Cardiac muscle cell (in vitro differentiated cells and primary cell): ENCODE results near the gene CST1. TPM values are rescaled to one million over a fixed set of nuclear protein-coding genes. Genes with fewer than 3 reads are reported as not detected.
A peak's percentile ranks its signal among the peaks of the same experiment; 100 is the strongest.
"Not testable (repeated sequence)": the region's sequence is repeated elsewhere in the genome, so short reads cannot be mapped to it uniquely, and the experiment has no call there.

Experiments
- DNase-seq, 2 donors: peaks; one replicate each; pipeline versions ENCODE4 v3.0.0 to v3.0.0-alpha.2; 2010 to 2017; ENCODE audit warnings: low read depth in 1 of 2, low spot score in 1 of 2
- H3K27ac ChIP-seq: fragments of 200-600 bp; sonication (generic); 2 replicates; pipeline ENCODE4 v1.5.1; 2016
- H3K27me3 ChIP-seq: fragments of 200-600 bp; sonication (generic); 2 replicates; pipeline ENCODE4 v1.6.0; 2016; ENCODE audit warnings: control low read depth
- H3K36me3 ChIP-seq: fragments of 200-600 bp; sonication (generic); 2 replicates; pipeline ENCODE4 v1.5.1; 2016; ENCODE audit warnings: control low read depth
- H3K4me1 ChIP-seq: fragments of 200-600 bp; sonication (generic); 2 replicates; pipeline ENCODE4 v1.8.1; 2017; ENCODE audit warnings: low read depth, mild to moderate bottlenecking, mixed run types
- H3K4me3 ChIP-seq: fragments of 200-600 bp; sonication (generic); 2 replicates; pipeline ENCODE4 v1.5.1; 2016; ENCODE audit warnings: mild to moderate bottlenecking
- H3K9me3 ChIP-seq: fragments of 200-600 bp; sonication (generic); 2 replicates; pipeline ENCODE4 v1.5.1; 2017; ENCODE audit warnings: low read depth, mild to moderate bottlenecking, control low read depth
- polyA plus RNA-seq: library from polyadenylated mRNA; unstranded; fragments of >200 nt; fragmentation: Nextera tagmentation; extraction: Ambion mirVana; gene quantifications from 2 replicates; pipeline ENCODE4 v1.2.1, GENCODE V29; 2016
- total RNA-seq: library from RNA; depleted of rRNA; stranded (reverse); fragments of >200 nt; gene quantifications from 2 replicates; pipeline ENCODE4 v1.2.3, GENCODE V29; 2016
- TF ChIP-seq, protein P1 (sequence below): IDR thresholded peaks from 2 replicates; pipeline ENCODE4 v1.5.1; 2012; ENCODE audit warnings: low read depth, mild to moderate bottlenecking, low read length

CST1 gene
- total and polyA plus RNA-seq, 2 experiments from 2014 or later, result 1.2 TPM; not detected in 1

- not testable (repeated sequence) for H3K9me3 ChIP-seq, H3K27ac ChIP-seq, H3K27me3 ChIP-seq, H3K36me3 ChIP-seq, H3K4me1 ChIP-seq, H3K4me3 ChIP-seq
- peak; percentile 4 to 6 for DNase-seq
- TF ChIP-seq, protein P1, sequence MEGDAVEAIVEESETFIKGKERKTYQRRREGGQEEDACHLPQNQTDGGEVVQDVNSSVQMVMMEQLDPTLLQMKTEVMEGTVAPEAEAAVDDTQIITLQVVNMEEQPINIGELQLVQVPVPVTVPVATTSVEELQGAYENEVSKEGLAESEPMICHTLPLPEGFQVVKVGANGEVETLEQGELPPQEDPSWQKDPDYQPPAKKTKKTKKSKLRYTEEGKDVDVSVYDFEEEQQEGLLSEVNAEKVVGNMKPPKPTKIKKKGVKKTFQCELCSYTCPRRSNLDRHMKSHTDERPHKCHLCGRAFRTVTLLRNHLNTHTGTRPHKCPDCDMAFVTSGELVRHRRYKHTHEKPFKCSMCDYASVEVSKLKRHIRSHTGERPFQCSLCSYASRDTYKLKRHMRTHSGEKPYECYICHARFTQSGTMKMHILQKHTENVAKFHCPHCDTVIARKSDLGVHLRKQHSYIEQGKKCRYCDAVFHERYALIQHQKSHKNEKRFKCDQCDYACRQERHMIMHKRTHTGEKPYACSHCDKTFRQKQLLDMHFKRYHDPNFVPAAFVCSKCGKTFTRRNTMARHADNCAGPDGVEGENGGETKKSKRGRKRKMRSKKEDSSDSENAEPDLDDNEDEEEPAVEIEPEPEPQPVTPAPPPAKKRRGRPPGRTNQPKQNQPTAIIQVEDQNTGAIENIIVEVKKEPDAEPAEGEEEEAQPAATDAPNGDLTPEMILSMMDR, result peak; percentile 50
These were observed 27.0 kb downstream of the CST1 start for GRCh38 chr20:23723659-23724307.

DNA sequence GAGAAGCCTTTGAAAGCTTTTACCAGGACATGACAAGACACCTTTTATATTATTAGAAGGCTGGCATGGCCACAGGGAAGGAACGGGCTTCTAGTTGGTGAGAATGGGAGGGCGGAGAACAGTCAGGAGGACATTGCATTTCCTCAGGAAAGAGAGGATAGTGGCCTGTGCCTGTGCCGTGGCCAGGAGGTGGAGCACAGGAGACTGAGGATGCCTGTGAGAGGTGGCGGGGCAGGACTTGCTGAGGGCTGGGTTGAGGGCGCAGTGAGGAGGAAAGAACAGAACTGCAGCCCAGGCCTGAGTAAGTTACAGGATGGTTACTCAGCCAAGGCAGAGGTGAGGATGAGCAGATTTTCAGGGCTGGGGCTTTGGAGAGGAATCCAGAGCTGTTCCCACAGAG, 27.9 kb downstream of the CST1 start:
- H3K4me1 ChIP-seq, H3K36me3 ChIP-seq, H3K4me3 ChIP-seq, H3K27ac ChIP-seq, H3K9me3 ChIP-seq, H3K27me3 ChIP-seq, DNase-seq: not testable (repeated sequence)

DNA sequence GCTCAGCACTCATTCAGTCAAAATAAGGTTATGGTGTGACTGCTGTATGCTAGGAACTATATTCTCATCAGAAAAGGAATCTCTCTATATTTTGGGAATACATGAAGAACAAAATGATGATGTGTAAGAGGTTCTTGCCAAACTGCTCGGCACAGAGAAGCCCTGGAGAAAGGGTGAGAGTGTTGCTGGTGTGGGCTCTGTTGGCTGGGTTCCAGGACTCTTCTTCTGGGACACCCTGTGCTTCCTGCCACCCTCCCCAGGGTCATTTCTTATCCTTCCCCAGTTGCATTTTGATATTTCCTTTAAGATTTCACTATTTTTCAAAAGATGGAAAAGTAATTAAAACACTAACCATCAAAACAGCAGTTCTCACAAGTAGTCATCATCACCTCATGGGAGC, 28.8 kb downstream of the CST1 start:
- Histone ChIP-seq H3K4me3 (no peak overlapping the region), H3K4me1 (no peaks in the 10 kb centered on the region), H3K27ac (no peak overlapping the region), H3K27me3 (no peaks in the 10 kb centered on the region), H3K36me3 (no peaks in the 10 kb centered on the region), H3K9me3 (no peaks in the 10 kb centered on the region)
- no peak for DNase-seq
- TF ChIP-seq, protein P1, result no peak

DNA sequence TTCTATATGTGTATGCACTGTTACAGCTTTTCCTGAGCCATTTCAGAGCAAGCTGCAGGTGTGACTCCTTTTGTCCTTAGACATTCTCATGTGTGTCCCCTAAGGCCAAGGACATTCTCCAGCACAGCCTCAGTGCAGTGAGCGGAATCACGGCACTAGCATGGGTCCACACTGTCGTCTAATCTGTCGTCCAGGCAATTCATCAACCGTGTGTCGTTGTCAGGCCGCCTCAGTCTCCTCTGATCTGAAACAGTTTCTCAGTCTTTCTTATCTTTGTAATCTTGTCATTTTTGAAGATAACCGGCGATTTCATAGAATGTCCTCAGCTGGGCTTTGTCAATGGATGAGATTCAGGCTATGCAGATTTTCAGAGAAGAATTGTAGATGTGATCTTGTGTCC, 31.4 kb downstream of the CST1 start:
- H3K4me1 ChIP-seq, H3K9me3 ChIP-seq, H3K27ac ChIP-seq, H3K27me3 ChIP-seq, H3K4me3 ChIP-seq, H3K36me3 ChIP-seq, DNase-seq: not testable (repeated sequence)

- not testable (repeated sequence) for H3K9me3 ChIP-seq, H3K27ac ChIP-seq, DNase-seq, H3K4me1 ChIP-seq, H3K27me3 ChIP-seq, H3K36me3 ChIP-seq, H3K4me3 ChIP-seq
These were observed 39.0 kb downstream of the CST1 start for GRCh38 chr20:23711778-23712177.

DNA sequence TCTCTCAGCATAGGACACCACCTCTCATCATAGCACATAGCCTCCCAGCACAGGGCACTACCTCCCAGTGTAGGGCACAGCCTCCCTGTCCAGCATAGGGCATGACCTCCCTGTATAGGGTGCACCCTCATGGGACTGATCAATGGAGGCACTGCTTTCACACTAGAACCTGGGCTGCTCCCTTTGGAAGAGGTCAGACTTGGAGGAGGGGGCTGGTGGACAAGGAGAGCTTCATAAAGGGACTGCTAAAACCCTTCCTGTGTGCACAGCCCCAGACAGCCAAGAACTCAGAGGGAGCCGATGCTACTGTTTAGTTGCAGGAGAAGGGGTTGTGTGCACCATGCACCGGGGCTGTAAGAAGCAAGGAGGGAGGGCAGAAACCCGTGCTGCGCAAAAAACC, 40.0 kb downstream of the CST1 start:
- H3K9me3 ChIP-seq, result no peaks in the 10 kb centered on the region
- no peaks in the 10 kb centered on the region for H3K27me3 ChIP-seq
- DNase-seq, result no peak
- no peaks in the 10 kb centered on the region for H3K4me1 ChIP-seq
- H3K27ac ChIP-seq, result no peak overlapping the region
- no peak overlapping the region for H3K4me3 ChIP-seq
- H3K36me3 ChIP-seq, result no peaks in the 10 kb centered on the region
- TF ChIP-seq, protein P1, result no peak

GRCh38 chr20:23705895-23706294, 44.8 kb downstream of the CST1 start:
- Histone ChIP-seq H3K4me1 (no peaks in the 10 kb centered on the region), H3K4me3 (no peak overlapping the region), H3K27me3 (no peaks in the 10 kb centered on the region), H3K9me3 (no peaks in the 10 kb centered on the region), H3K36me3 (no peaks in the 10 kb centered on the region), H3K27ac (no peak overlapping the region)
- DNase-seq, result no peak
- TF ChIP-seq, protein P1, result no peak
